ENCODE measurements around the gene CREB3L2. TPM values are rescaled to one million over a fixed set of nuclear protein-coding genes. Genes with fewer than 3 reads are reported as not detected.

CREB3L2 gene
- total and polyA plus RNA-seq, 2 of the 4 experiments (the other 2 are of a cell fraction), result 42.3 to 57.9 TPM

GRCh38 chr7:137992104-137992549 is 9.8 kb downstream of the CREB3L2 start (continued):
- TF ChIP-seq CTCF (conservative IDR thresholded peaks at IDR 0.05; ENCODE audit: low read depth, low read length), result no peak

GRCh38 chr7:137990251-137990941 is 11.5 kb downstream of the CREB3L2 start:
- TF ChIP-seq USF2 (IDR thresholded peaks at IDR 0.05; ENCODE audit: low read depth, low read length) (no peak), MAFK (IDR thresholded peaks at IDR 0.05; ENCODE audit: low read depth, low read length) (0 out of 2 replicates have a peak, but pooled peaks have one; percentile 33), RCOR1 (IDR thresholded peaks at IDR 0.05; ENCODE audit: insufficient replicate concordance, low read length) (peak; percentile 57), NFE2L2 (IDR thresholded peaks at IDR 0.05; ENCODE audit: low read depth, low read length) (0 out of 2 replicates have a peak, but pooled peaks have one; percentile 7), BHLHE40 (IDR thresholded peaks at IDR 0.05; ENCODE audit: low read depth, low read length) (peak; percentile 94), CHD1 (IDR thresholded peaks at IDR 0.05; ENCODE audit: low read depth, low read length) (no peak; the same call in 1 of the 2 replicates), MAZ (IDR thresholded peaks at IDR 0.05; ENCODE audit: borderline replicate concordance, low read depth, low read length) (no peak), FOS (IDR thresholded peaks at IDR 0.05; ENCODE audit: low read depth, low read length) (peak; percentile 78)
- H4K8ac ChIP-seq (ENCODE audit: low read depth in 2 of 2, low read length in 2 of 2), result peak overlapping the region; percentile 8 to 86; a peak in 3 of 4 replicates
- peak overlapping the region; percentile 61 for H3K4me2 ChIP-seq (ENCODE audit: low read depth, low read length)
- peak overlapping the region; percentile 42 for H2AK9ac ChIP-seq (replicated peaks; ENCODE audit: low read depth, low read length, poor library complexity)
- ATAC-seq (ENCODE audit: low read depth), result peak; percentile 59
- H3K79me1 ChIP-seq (ENCODE audit: low read depth in 1 of 2, low read length in 2 of 2), result peaks cover 17 to 72% of the 10 kb centered on the region in 2 experiments; a peak in 3 of 4 replicates
- H3K4me1 ChIP-seq (ENCODE audit: control insufficient read depth, insufficient read depth, low read length), result peaks cover 36% of the 10 kb centered on the region
- H2AFZ ChIP-seq (replicated peaks; ENCODE audit: low read length, poor library complexity), result no peak overlapping the region
- H3K9me1 ChIP-seq (ENCODE audit: insufficient read depth, low read length), result peaks cover 38% of the 10 kb centered on the region
- peak overlapping the region; percentile 82; the same call in 2 of the 3 replicates for H2BK15ac ChIP-seq (ENCODE audit: low read depth, low read length)
- peaks cover 2% of the 10 kb centered on the region; the same call in 1 of the 2 replicates for H3K36me3 ChIP-seq (ENCODE audit: control insufficient read depth, insufficient read depth, low read length)
- peak overlapping the region; percentile 91 for H3K4ac ChIP-seq (ENCODE audit: low read depth, low read length)
- peak overlapping the region; percentile 82 for H2BK20ac ChIP-seq (ENCODE audit: low read depth, low read length)
- peak overlapping the region; percentile 85 for H2BK120ac ChIP-seq (ENCODE audit: low read depth, low read length)
- WGBS, 2 experiments (ENCODE audit: extremely low coverage in 2 of 2, insufficient read length in 1 of 2), result no CpG with 5 or more reads among the region's 5 CpGs
- DNase-seq, result peak; percentile 99
- H3K23ac ChIP-seq (ENCODE audit: low read depth, low read length), result peak overlapping the region; percentile 89
- H3K56ac ChIP-seq (ENCODE audit: extremely low read depth, insufficient read depth, low read length), result peak overlapping the region; percentile 83
- H3K4me3 ChIP-seq (ENCODE audit: insufficient read depth, low read depth, low read length), result no peak overlapping the region
- BruUV-seq (replicated peaks), result no TSS peak
- H3K27ac ChIP-seq (ENCODE audit: insufficient read depth, low read length), result peak overlapping the region; percentile 56
- H3K18ac ChIP-seq (ENCODE audit: low read depth, low read length), result peak overlapping the region; percentile 83
- H4K5ac ChIP-seq (ENCODE audit: low read depth, low read length), result peak overlapping the region; percentile 53; the same call in 1 of the 2 replicates
- H4K91ac ChIP-seq (ENCODE audit: insufficient read depth, low read depth, low read length), result peak overlapping the region; percentile 92
- H3K14ac ChIP-seq (replicated peaks; ENCODE audit: low read depth, low read length), result peak overlapping the region; percentile 88
- peaks cover 54% of the 10 kb centered on the region for H4K20me1 ChIP-seq (ENCODE audit: insufficient read depth, low read length)
- POLR2A ChIA-PET (ENCODE audit: unreplicated experiment), result interaction anchor here (0.8 to 1.2 kb wide), 2 partner anchors 9 to 12 kb away, joined by 3 to 5 read pairs; no protein-coding TSS in a partner anchor
- H3K9ac ChIP-seq (ENCODE audit: low read depth, low read length), result no peak overlapping the region
- H3K27me3 ChIP-seq (ENCODE audit: control insufficient read depth, insufficient read depth, low read length), result no peaks in the 10 kb centered on the region
- in situ Hi-C loops (cut with MboI; ENCODE audit: low sequenced_read_pairs) (loop anchor here (5.0 to 25.0 kb wide), 2 partner anchors 48 to 853 kb away; no protein-coding TSS in a partner anchor), dilution Hi-C loops (cut with HindIII; ENCODE audit: low sequenced_read_pairs, unreplicated experiment) (loop anchor here (10.0 kb wide), 1 partner anchor 66 kb away; no protein-coding TSS in a partner anchor), intact Hi-C loops (cut with micrococcal nuclease) (loop anchor here (1.0 to 5.0 kb wide), 2 partner anchors 37 to 48 kb away; no protein-coding TSS in a partner anchor)
- H3K9me3 ChIP-seq (ENCODE audit: control insufficient read depth, insufficient read depth, low read length), result no peaks in the 10 kb centered on the region
- CTCF ChIA-PET, result interaction anchor here (0.5 to 1.0 kb wide), 4 partner anchors 12 to 1106 kb away, joined by 3 to 4 read pairs (median 3); no protein-coding TSS in a partner anchor
- peak overlapping the region; percentile 86 for H2AK5ac ChIP-seq (ENCODE audit: low read depth, low read length)
- peak overlapping the region; percentile 79 for H2BK5ac ChIP-seq (ENCODE audit: low read depth, low read length, poor library complexity, severe bottlenecking)
